Measurements from ENCODE around the gene OXLD1.

The OXLD1 gene

GRCh38 chr17:81701288-81702071, 35.1 kb upstream of the OXLD1 start:
- no peak for DNase-seq

GRCh38 chr17:81700353-81701287, 34.2 kb upstream of the OXLD1 start:
- DNase-seq = no peak

- no peak for DNase-seq
Measured at GRCh38 chr17:81697261-81698044, 31.0 kb upstream of the OXLD1 start.

- DNase-seq = no peak
Measured at GRCh38 chr17:81696218-81696941, 30.0 kb upstream of the OXLD1 start.

GRCh38 chr17:81695801-81696200, 29.4 kb upstream of the OXLD1 start:
- DNase-seq = no peak

GRCh38 chr17:81695211-81695610, 28.8 kb upstream of the OXLD1 start:
- no peak for DNase-seq

- no peak for DNase-seq
Measured at GRCh38 chr17:81694810-81695209, 28.4 kb upstream of the OXLD1 start.

GRCh38 chr17:81693509-81694210, 27.3 kb upstream of the OXLD1 start:
- DNase-seq = no peak

- DNase-seq = no peak
Measured at GRCh38 chr17:81691608-81692007, 25.2 kb upstream of the OXLD1 start.

GRCh38 chr17:81691196-81691595, 24.8 kb upstream of the OXLD1 start:
- DNase-seq = no peak

GRCh38 chr17:81690549-81690948, 24.1 kb upstream of the OXLD1 start:
- DNase-seq = no peak

GRCh38 chr17:81690066-81690465, 23.7 kb upstream of the OXLD1 start:
- DNase-seq = no peak

- no peak for DNase-seq
Measured at GRCh38 chr17:81688616-81689015, 22.2 kb upstream of the OXLD1 start.

- DNase-seq = no peak
Measured at GRCh38 chr17:81687770-81688541, 21.6 kb upstream of the OXLD1 start.

GRCh38 chr17:81686614-81687013, 20.2 kb upstream of the OXLD1 start:
- DNase-seq = no peak

GRCh38 chr17:81685108-81685507, 18.7 kb upstream of the OXLD1 start:
- no peak for DNase-seq

- DNase-seq = no peak
Measured at GRCh38 chr17:81684442-81684911, 18.1 kb upstream of the OXLD1 start.

- peak; percentile 100 for DNase-seq
Measured at GRCh38 chr17:81683584-81684441, 17.4 kb upstream of the OXLD1 start, which contains the start of the genes ARL16 and HGS. Gene ARL16, minus strand, starts transcription at chr17:81683797. Its CDS starts 44 bp downstream, at chr17:81683753. Gene HGS, plus strand, starts transcription at chr17:81684011. Its CDS starts 56 bp downstream, at chr17:81684067.

GRCh38 chr17:81683208-81683583, 16.8 kb upstream of the OXLD1 start:
- DNase-seq = peak; percentile 10
